ENCODE data around the gene FHIP1B. TPM values are rescaled to one million over a fixed set of nuclear protein-coding genes. Genes with fewer than 3 reads are reported as not detected.

The FHIP1B gene
- total RNA-seq, 1 donor from 2014 or later: 12.0 TPM

GRCh38 chr11:6216501-6216900 lies 17.9 kb downstream of the FHIP1B start:
- no peak for DNase-seq (ENCODE audit: low spot score)
- Mint-ChIP-seq H3K36me3 (peaks cover 12% of the 10 kb centered on the region), H3K4me1 (no peaks in the 10 kb centered on the region), H3K9me3 (no peaks in the 10 kb centered on the region), H3K27ac (no peak overlapping the region), H3K27me3 (ENCODE audit: insufficient read depth, low read depth) (no peaks in the 10 kb centered on the region), H3K4me3 (no peak overlapping the region)
- H3K79me2 ChIP-seq (ENCODE audit: low read depth): peaks cover 5% of the 10 kb centered on the region
- H3K27me3 ChIP-seq: no peaks in the 10 kb centered on the region
- no peaks in the 10 kb centered on the region for H3K36me3 ChIP-seq
- H3K4me1 ChIP-seq: no peaks in the 10 kb centered on the region
- no peak overlapping the region for H3K4me3 ChIP-seq
- TF ChIP-seq EZH2phosphoT487 (IDR thresholded peaks at IDR 0.05) (no peak), EZH2 (IDR thresholded peaks at IDR 0.05) (no peak), CTCF (IDR thresholded peaks at IDR 0.05) (no peak)
- H4K20me1 ChIP-seq (ENCODE audit: low read depth): no peaks in the 10 kb centered on the region
- no peak overlapping the region for H3K9ac ChIP-seq
- no peaks in the 10 kb centered on the region for H3F3A ChIP-seq (ENCODE audit: low read depth)
- H3K27ac ChIP-seq: no peak overlapping the region
- no peaks in the 10 kb centered on the region for H3K9me3 ChIP-seq (ENCODE audit: low read depth)
- no peak overlapping the region for H3K4me2 ChIP-seq
- no peak overlapping the region for H2AFZ ChIP-seq (replicated peaks)

GRCh38 chr11:6214530-6214929 lies 19.9 kb downstream of the FHIP1B start:
- no peak overlapping the region for H3K4me3 Mint-ChIP-seq
- no peak overlapping the region for H3K27ac Mint-ChIP-seq
- H3K27me3 Mint-ChIP-seq (ENCODE audit: insufficient read depth, low read depth): no peaks in the 10 kb centered on the region
- H3K4me3 ChIP-seq: no peak overlapping the region
- no peaks in the 10 kb centered on the region for H3K27me3 ChIP-seq
- no peak overlapping the region for H3K4me2 ChIP-seq
- H3K4me1 ChIP-seq: no peaks in the 10 kb centered on the region
- no peaks in the 10 kb centered on the region for H4K20me1 ChIP-seq (ENCODE audit: low read depth)
- no peak overlapping the region for H3K9ac ChIP-seq
- H3K9me3 Mint-ChIP-seq: no peaks in the 10 kb centered on the region
- H3K27ac ChIP-seq: no peak overlapping the region
- no peaks in the 10 kb centered on the region for H3K79me2 ChIP-seq (ENCODE audit: low read depth)
- peaks cover 12% of the 10 kb centered on the region for H3K36me3 Mint-ChIP-seq
- no peaks in the 10 kb centered on the region for H3K4me1 Mint-ChIP-seq
- no peaks in the 10 kb centered on the region for H3K36me3 ChIP-seq
- H3F3A ChIP-seq (ENCODE audit: low read depth): no peaks in the 10 kb centered on the region
- no peak overlapping the region for H2AFZ ChIP-seq (replicated peaks)
- H3K9me3 ChIP-seq (ENCODE audit: low read depth): no peaks in the 10 kb centered on the region
- no peak for TF ChIP-seq CTCF (IDR thresholded peaks at IDR 0.05)
- no peak for TF ChIP-seq EZH2phosphoT487 (IDR thresholded peaks at IDR 0.05)
- no peak for TF ChIP-seq EZH2 (IDR thresholded peaks at IDR 0.05)
- DNase-seq (ENCODE audit: low spot score): no peak

- H4K20me1 ChIP-seq (ENCODE audit: low read depth): no peaks in the 10 kb centered on the region
- TF ChIP-seq EZH2 (IDR thresholded peaks at IDR 0.05) (no peak), CTCF (IDR thresholded peaks at IDR 0.05) (no peak), EZH2phosphoT487 (IDR thresholded peaks at IDR 0.05) (no peak)
- Mint-ChIP-seq H3K36me3 (peaks cover 10% of the 10 kb centered on the region), H3K27ac (no peak overlapping the region), H3K4me3 (no peak overlapping the region), H3K4me1 (no peaks in the 10 kb centered on the region), H3K9me3 (no peaks in the 10 kb centered on the region), H3K27me3 (ENCODE audit: insufficient read depth, low read depth) (no peaks in the 10 kb centered on the region)
- no peak overlapping the region for H3K4me2 ChIP-seq
- H3K79me2 ChIP-seq (ENCODE audit: low read depth): no peaks in the 10 kb centered on the region
- H3K9ac ChIP-seq: no peak overlapping the region
- no peak overlapping the region for H3K4me3 ChIP-seq
- H2AFZ ChIP-seq (replicated peaks): no peak overlapping the region
- H3K27me3 ChIP-seq: no peaks in the 10 kb centered on the region
- no peaks in the 10 kb centered on the region for H3K9me3 ChIP-seq (ENCODE audit: low read depth)
- no peak overlapping the region for H3K27ac ChIP-seq
- H3K4me1 ChIP-seq: no peaks in the 10 kb centered on the region
- H3F3A ChIP-seq (ENCODE audit: low read depth): no peaks in the 10 kb centered on the region
- H3K36me3 ChIP-seq: no peaks in the 10 kb centered on the region
- DNase-seq (ENCODE audit: low spot score): no peak
These were observed 24.0 kb downstream of the FHIP1B start for GRCh38 chr11:6210274-6210955.
